HepG2 (cell line): ENCODE results near the gene SERHL2. TPM values are rescaled to one million over a fixed set of nuclear protein-coding genes. Genes with fewer than 3 reads are reported as not detected.
A peak's percentile ranks its signal among the peaks of the same experiment; 100 is the strongest.

Source experiments
- EED ChIP-seq: sonication (generic); formaldehyde crosslinking; IDR thresholded peaks from 2 replicates; pipeline ENCODE4 v1.5.0; 2020; ENCODE audit warnings: mild to moderate bottlenecking, missing genetic modification reagents
- GABPB1 ChIP-seq: IDR thresholded peaks from 2 replicates; pipeline ENCODE4 v1.6.1; 2016; ENCODE audit warnings: mild to moderate bottlenecking, missing genetic modification reagents, moderate library complexity, missing compliant biosample characterization
- HBP1 ChIP-seq: IDR thresholded peaks from 2 replicates; pipeline ENCODE4 v1.6.1; 2016; ENCODE audit warnings: low read depth, control low read depth
- HNF4G ChIP-seq, 2 experiments: sonication (generic) in 1 of 2; formaldehyde crosslinking in 1 of 2; IDR thresholded peaks; 2 replicates each; pipeline versions ENCODE4 v1.4.0 to v1.6.1; 2011 to 2020; ENCODE audit warnings: borderline replicate concordance in 2 of 2, low read depth in 2 of 2, mild to moderate bottlenecking in 2 of 2, low read length in 1 of 2, missing genetic modification reagents in 1 of 2, moderate library complexity in 1 of 2
- JUN ChIP-seq: sonication (generic); formaldehyde crosslinking; IDR thresholded peaks from 2 replicates; pipeline ENCODE4 v1.4.0; 2020; ENCODE audit warnings: mild to moderate bottlenecking, missing genetic modification reagents
- NR2F6 ChIP-seq, 2 experiments: IDR thresholded peaks; 2 replicates each; pipeline ENCODE4 v1.6.1; 2016; ENCODE audit warnings: antibody characterized with exemption in 1 of 2, mild to moderate bottlenecking in 1 of 2
- POLR2AphosphoS5 ChIP-seq: IDR thresholded peaks from 2 replicates; pipeline ENCODE4 v1.6.1; 2012; ENCODE audit warnings: low read depth, low read length
- PPARG ChIP-seq: conservative IDR thresholded peaks from 2 replicates; pipeline ENCODE4 v1.6.1; 2016; ENCODE audit warnings: missing biosample characterization, missing genetic modification reagents
- RORA ChIP-seq: sonication (generic); formaldehyde crosslinking; IDR thresholded peaks from 2 replicates; pipeline ENCODE4 v1.5.0; 2020; ENCODE audit warnings: mild to moderate bottlenecking, missing genetic modification reagents, moderate library complexity
- SALL1 ChIP-seq: sonication (generic); formaldehyde crosslinking; IDR thresholded peaks from 2 replicates; pipeline ENCODE4 v1.8.0; 2022; ENCODE audit warnings: mild to moderate bottlenecking, missing genetic modification reagents
- SNAI1 ChIP-seq: sonication (generic); formaldehyde crosslinking; IDR thresholded peaks from 2 replicates; pipeline ENCODE4 v1.5.0; 2020; ENCODE audit warnings: mild to moderate bottlenecking, missing genetic modification reagents, borderline replicate concordance
- USF2 ChIP-seq, 2 experiments: sonication (generic) in 1 of 2; formaldehyde crosslinking in 1 of 2; IDR thresholded peaks; 2 replicates each; pipeline versions ENCODE4 v1.5.1 to v1.6.1; 2011 to 2020; ENCODE audit warnings: borderline replicate concordance in 1 of 2, low read depth in 1 of 2, low read length in 1 of 2, mild to moderate bottlenecking in 1 of 2, missing genetic modification reagents in 1 of 2, moderate library complexity in 1 of 2
- ZFP41 ChIP-seq: sonication (generic); formaldehyde crosslinking; IDR thresholded peaks from 2 replicates; pipeline ENCODE4 v1.4.0; 2020; ENCODE audit warnings: mild to moderate bottlenecking, missing genetic modification reagents, borderline replicate concordance
- ZMYM4 ChIP-seq: sonication (generic); formaldehyde crosslinking; IDR thresholded peaks from 2 replicates; pipeline ENCODE4 v1.8.1; 2023; ENCODE audit warnings: mild to moderate bottlenecking, missing genetic modification reagents
- ZNF292 ChIP-seq: sonication (generic); formaldehyde crosslinking; IDR thresholded peaks from 2 replicates; pipeline ENCODE4 v1.8.1; 2022; ENCODE audit warnings: mild to moderate bottlenecking, low read depth, missing genetic modification reagents, borderline replicate concordance
- ZNF451 ChIP-seq: sonication (generic); formaldehyde crosslinking; IDR thresholded peaks from 2 replicates; pipeline ENCODE4 v1.5.0; 2020; ENCODE audit warnings: mild to moderate bottlenecking, missing genetic modification reagents
- ZNF687 ChIP-seq: sonication (generic); formaldehyde crosslinking; IDR thresholded peaks from 2 replicates; pipeline ENCODE4 v1.5.1; 2020; ENCODE audit warnings: mild to moderate bottlenecking, missing genetic modification reagents, moderate library complexity
- ZNF784 ChIP-seq: sonication (generic); formaldehyde crosslinking; IDR thresholded peaks from 2 replicates; pipeline ENCODE4 v1.5.1; 2020; ENCODE audit warnings: missing genetic modification reagents, mild to moderate bottlenecking, borderline replicate concordance
- ZNF788 ChIP-seq: sonication (generic); formaldehyde crosslinking; IDR thresholded peaks from 2 replicates; pipeline ENCODE4 v1.5.0; 2020; ENCODE audit warnings: mild to moderate bottlenecking, missing genetic modification reagents, borderline replicate concordance
- ZNF883 ChIP-seq: sonication (generic); formaldehyde crosslinking; IDR thresholded peaks from 2 replicates; pipeline ENCODE4 v1.5.1; 2020; ENCODE audit warnings: mild to moderate bottlenecking, missing genetic modification reagents; ENCODE audit errors: not compliant biosample characterization
- polyA plus RNA-seq, 8 experiments: library from polyadenylated mRNA; depleted of rRNA in 3 of 8; stranded (reverse) in 7 of 8; unstranded in 1 of 8; fragments of >200 nt; fragmentation: Illumina TruSeq in 4 of 8; extraction: Trizol in 4 of 8; gene quantifications; 2 replicates each; pipeline versions ENCODE4 v1.2.1 to v1.2.3, GENCODE V29; 2011 to 2016; ENCODE audit warnings: low read depth in 4 of 8, missing spikeins in 1 of 8, mixed read lengths in 1 of 8; ENCODE audit not compliant: insufficient read depth in 1 of 8
- total RNA-seq, 5 experiments: library from RNA; depleted of rRNA; stranded (reverse); fragments of >200 nt; fragmentation: Illumina TruSeq; extraction: Trizol; gene quantifications; 2 replicates each; pipeline ENCODE4 v1.2.3, GENCODE V29; 2016; ENCODE audit warnings: low read depth in 1 of 5

Gene SERHL2
- total and polyA plus RNA-seq, 2 of the 13 experiments (the other 11 are each of a cell fraction or from before 2014, with no cell fraction given): 1.0 to 1.8 TPM

GRCh38 chr22:42562279-42562678 lies 8.5 kb downstream of the SERHL2 start (continued):
- TF ChIP-seq RORA (CRISPR knock-in tag) (no peak), POLR2AphosphoS5 (0 out of 2 replicates have a peak, but pooled peaks have one; percentile 21), SALL1 (CRISPR knock-in tag) (peak; percentile 45; the same call in 1 of the 2 replicates), HBP1 (CRISPR knock-in tag) (no peak), NR2F6 (IDR thresholded peaks at IDR 0.05) (0 out of 2 replicates have a peak, but pooled peaks have one; percentile 41), NR2F6 (CRISPR knock-in tag; IDR thresholded peaks at IDR 0.05) (peak; percentile 60), ZFP41 (CRISPR knock-in tag) (no peak), JUN (CRISPR knock-in tag) (no peak), PPARG (CRISPR knock-in tag) (no peak), ZMYM4 (CRISPR knock-in tag) (no peak), EED (CRISPR knock-in tag) (no peak), HNF4G (IDR thresholded peaks at IDR 0.05; ENCODE audit: borderline replicate concordance, low read depth, low read length) (peak; percentile 69; the same call in 1 of the 2 replicates), HNF4G (CRISPR knock-in tag; IDR thresholded peaks at IDR 0.05; ENCODE audit: borderline replicate concordance, low read depth) (no peak; the same call in 1 of the 2 replicates), ZNF687 (CRISPR knock-in tag) (peak; percentile 51), ZNF451 (CRISPR knock-in tag) (no peak), SNAI1 (CRISPR knock-in tag) (no peak), USF2 (IDR thresholded peaks at IDR 0.05; ENCODE audit: low read depth, low read length) (no peak), USF2 (CRISPR knock-in tag; IDR thresholded peaks at IDR 0.05; ENCODE audit: borderline replicate concordance) (no peak), ZNF883 (CRISPR knock-in tag) (no peak), ZNF788 (CRISPR knock-in tag) (no peak), GABPB1 (CRISPR knock-in tag) (peak; percentile 13; the same call in 1 of the 2 replicates), ZNF292 (CRISPR knock-in tag) (no peak), ZNF784 (CRISPR knock-in tag) (no peak)
